Pancreas (tissue), 10 donors: ENCODE measurements around the gene GRID1. TPM values are rescaled to one million over a fixed set of nuclear protein-coding genes. Genes with fewer than 3 reads are reported as not detected.

Experiments used
- ATAC-seq, 4 donors: fragments of 200-7000 bp; cut with Tn5 transposase; one replicate each; pipeline versions ENCODE4 v1.8.0 to v1.9.1; 2020; ENCODE audit warnings: mild to moderate bottlenecking in 4 of 4, moderate library complexity in 4 of 4
- DNase-seq, 6 donors: peaks; one replicate each; pipeline ENCODE4 v3.0.0-alpha.2; 2020
- FAIRE-seq: peaks from 2 replicates; lab custom pipeline; 2012; peaks lifted over from hg19 to GRCh38; lab: Jason Lieb, UNC
- H3K27ac ChIP-seq, 4 donors: fragments of 200-600 bp; sonication (generic); 1 replicate in 3 of 4; 2 replicates in 1 of 4; pipeline versions ENCODE4 v1.5.0 to v1.8.0; 2020
- H3K27me3 ChIP-seq, 4 donors: fragments of 200-600 bp; one replicate each; pipeline ENCODE4 v1.8.0; 2021
- H3K36me3 ChIP-seq, 3 donors: fragments of 200-600 bp; sonication (generic) in 1 of 3; one replicate each; pipeline versions ENCODE4 v1.5.0 to v1.8.0; 2020 to 2021
- H3K4me1 ChIP-seq, 3 donors: fragments of 200-600 bp; one replicate each; pipeline ENCODE4 v1.8.0; 2021
- H3K4me3 ChIP-seq, 4 donors: fragments of 200-600 bp; sonication (generic) in 2 of 4; one replicate each; pipeline versions ENCODE4 v1.5.0 to v1.8.0; 2020 to 2021
- H3K9me3 ChIP-seq, 4 donors: fragments of 200-600 bp; one replicate each; pipeline ENCODE4 v1.8.0; 2021
- WGBS, 2 donors: extraction: QIAGEN DNeasy Blood & Tissue Kit; methylation state at CpG; one replicate each; pipeline ENCODE4 v1.1.7; 2013; 5-methylcytosine and 5-hydroxymethylcytosine counted together
- intact Hi-C, 3 donors: fragments of 100-400 bp; cut with DNase I; formaldehyde crosslinking; loops; one replicate each; pipeline versions ENCODE4 v1.11.1 to v1.14.2; 2022
- polyA plus RNA-seq, 2 donors: library from polyadenylated mRNA; stranded (reverse); fragments of 200-250 nt; gene quantifications; one replicate each; pipeline ENCODE4 v1.2.3, GENCODE V29; 2013
- total RNA-seq, 6 donors: library from RNA; stranded (reverse); fragmentation: NEBNext Ultra II Directional in 4 of 6; extraction: Animal tissue kit (Norgen Biotek cat#: 25700) in 4 of 6; gene quantifications; one replicate each; pipeline versions ENCODE4 v1.2.1 to v1.2.4, GENCODE V29; 2021 to 2023
- TF ChIP-seq, protein P1 (sequence below), 4 donors: fragments of 200-600 bp; sonication (generic) in 3 of 4; IDR thresholded peaks; one replicate each; pipeline versions ENCODE4 v1.5.0 to v1.8.0; 2021; ENCODE audit warnings: antibody characterized with exemption in 4 of 4
- donor health status: healthy with polysubstance abuse.
- donor health status: DM: no; HTN: no; CAD: no; lungs with moderate emphysema.
- donor health status: DM: no; HTN: no; CAD: no.
- donor health status: control.
- donor health status: control.
- donor health status: Bipolar disorder and iron deficiency.
- donor health status: DM: yes; HTN: yes; CAD: no.
- donor health status: DM: no; HTN: no; CAD: no.
- donor health status: DM: no; HTN: no; CAD: no.
- donor health status: DM: yes; HTN: yes; CAD: no.

Gene GRID1
- total and polyA plus RNA-seq, 8 donors = 0.05 to 1.5 (median 0.91) TPM

DNA sequence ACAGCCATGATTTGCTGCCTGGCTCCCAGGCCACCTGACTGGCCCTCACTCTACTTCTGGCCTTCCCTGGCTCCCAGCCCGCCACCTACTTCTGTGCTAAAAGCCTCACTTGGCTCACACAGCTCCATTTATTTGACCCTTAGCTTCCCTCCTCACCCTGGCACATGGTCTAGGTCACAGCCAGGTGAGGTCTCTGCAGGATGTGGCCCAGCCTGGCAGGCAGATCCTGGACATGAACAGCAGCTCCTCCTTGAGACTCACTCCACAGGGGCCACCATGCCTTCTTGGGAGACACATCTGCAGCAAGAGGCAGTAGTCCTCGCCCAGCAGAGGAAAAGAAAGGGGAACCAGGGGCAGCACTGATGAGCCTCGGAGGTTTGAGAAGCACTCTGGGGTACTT, 64.6 kb downstream of the GRID1 start:
- Histone ChIP-seq H3K36me3 (no peaks in the 10 kb centered on the region), H3K4me3 (no peak overlapping the region), H3K27me3 (no peaks in the 10 kb centered on the region), H3K9me3 (no peaks in the 10 kb centered on the region), H3K27ac (no peak overlapping the region), H3K4me1 (no peaks in the 10 kb centered on the region)
- WGBS, 2 donors = 72 to 75% methylated on average over 3 of the region's 3 CpGs
- DNase-seq (no peak), FAIRE-seq (no peak), ATAC-seq (no peak)
- TF ChIP-seq, protein P1, sequence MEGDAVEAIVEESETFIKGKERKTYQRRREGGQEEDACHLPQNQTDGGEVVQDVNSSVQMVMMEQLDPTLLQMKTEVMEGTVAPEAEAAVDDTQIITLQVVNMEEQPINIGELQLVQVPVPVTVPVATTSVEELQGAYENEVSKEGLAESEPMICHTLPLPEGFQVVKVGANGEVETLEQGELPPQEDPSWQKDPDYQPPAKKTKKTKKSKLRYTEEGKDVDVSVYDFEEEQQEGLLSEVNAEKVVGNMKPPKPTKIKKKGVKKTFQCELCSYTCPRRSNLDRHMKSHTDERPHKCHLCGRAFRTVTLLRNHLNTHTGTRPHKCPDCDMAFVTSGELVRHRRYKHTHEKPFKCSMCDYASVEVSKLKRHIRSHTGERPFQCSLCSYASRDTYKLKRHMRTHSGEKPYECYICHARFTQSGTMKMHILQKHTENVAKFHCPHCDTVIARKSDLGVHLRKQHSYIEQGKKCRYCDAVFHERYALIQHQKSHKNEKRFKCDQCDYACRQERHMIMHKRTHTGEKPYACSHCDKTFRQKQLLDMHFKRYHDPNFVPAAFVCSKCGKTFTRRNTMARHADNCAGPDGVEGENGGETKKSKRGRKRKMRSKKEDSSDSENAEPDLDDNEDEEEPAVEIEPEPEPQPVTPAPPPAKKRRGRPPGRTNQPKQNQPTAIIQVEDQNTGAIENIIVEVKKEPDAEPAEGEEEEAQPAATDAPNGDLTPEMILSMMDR (IDR thresholded peaks at IDR 0.05) = no peak
- intact Hi-C loops = no loop called here

DNA sequence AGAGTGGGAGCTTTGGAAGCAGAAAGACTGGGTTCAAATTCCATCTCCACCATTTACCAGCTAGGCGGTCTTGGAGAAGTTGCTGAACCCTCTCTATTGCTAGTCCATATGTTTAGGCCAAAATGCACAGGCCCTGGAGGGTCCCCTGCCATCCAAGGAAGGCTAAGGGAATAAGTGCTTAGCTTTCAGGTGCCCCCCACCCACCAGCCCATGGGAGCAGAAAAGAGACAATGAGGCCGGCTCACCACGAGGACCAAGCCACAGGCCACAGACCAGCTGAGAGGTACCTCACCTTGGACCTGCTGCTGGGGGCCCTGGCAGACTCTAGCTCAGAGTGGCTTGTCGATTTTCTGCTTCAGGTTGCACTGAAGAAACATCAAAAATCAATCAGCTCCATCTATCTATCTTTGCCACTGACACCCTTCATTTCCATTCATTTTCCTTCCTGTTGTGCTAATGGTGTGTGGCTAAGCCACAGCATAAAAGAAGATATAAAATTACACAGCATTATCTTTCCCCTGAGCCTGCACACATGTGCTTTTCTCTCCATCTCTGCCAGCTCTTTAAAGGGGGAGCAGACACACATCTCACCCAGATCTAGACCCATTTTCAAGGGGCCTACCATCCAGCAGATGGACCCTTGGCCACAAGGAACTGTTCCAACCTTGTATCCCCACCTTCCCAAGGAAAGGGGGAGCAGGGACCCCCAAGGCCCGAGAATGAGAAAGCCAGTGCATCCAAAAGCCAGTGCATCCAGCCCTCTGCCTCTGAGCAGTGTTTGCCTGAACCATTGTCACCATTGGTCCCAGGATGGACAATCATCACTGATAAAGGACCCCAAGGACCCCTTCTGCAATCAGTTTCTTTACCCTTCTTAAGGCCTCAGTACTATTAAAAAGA, 65.4 kb downstream of the GRID1 start:
- FAIRE-seq = no peak
- 60 to 62% methylated on average over 5 of the region's 5 CpGs for WGBS, 2 donors
- no peak for DNase-seq

DNA sequence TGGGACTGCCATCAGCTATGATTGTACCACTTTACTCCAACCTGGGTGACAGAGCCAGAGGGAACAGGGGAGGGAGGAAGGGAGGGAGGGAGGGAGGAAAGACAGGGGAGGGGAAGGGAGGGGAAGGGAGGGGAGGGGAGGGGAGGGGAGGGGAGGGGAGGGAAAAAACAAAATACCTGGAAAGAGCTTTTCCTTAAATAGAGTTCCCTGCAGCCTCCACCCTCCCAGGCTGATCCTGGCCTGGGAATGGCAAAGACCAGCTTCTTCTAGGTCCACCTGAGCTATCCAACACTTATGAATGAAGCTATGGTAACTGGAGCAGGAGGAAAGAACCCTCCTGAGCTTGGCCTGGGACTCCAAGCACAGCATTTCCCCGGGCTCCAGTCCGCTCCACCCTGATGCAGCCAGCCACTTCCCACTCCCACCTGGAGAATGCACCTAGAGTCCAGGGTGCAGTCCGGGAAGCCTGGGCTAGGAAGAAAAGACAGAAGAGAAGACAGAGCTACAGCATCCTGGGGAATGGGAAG, 66.1 kb downstream of the GRID1 start:
- no peak for FAIRE-seq
- Histone ChIP-seq H3K27ac (no peak overlapping the region), H3K27me3 (no peaks in the 10 kb centered on the region), H3K4me1 (no peaks in the 10 kb centered on the region), H3K4me3 (no peak overlapping the region), H3K36me3 (no peaks in the 10 kb centered on the region), H3K9me3 (no peaks in the 10 kb centered on the region)
- no peak for DNase-seq
- no peak for ATAC-seq
- intact Hi-C loops = no loop called here
- TF ChIP-seq, protein P1 (IDR thresholded peaks at IDR 0.05) = no peak
- 66 to 85% methylated on average over 3 of the region's 3 CpGs for WGBS, 2 donors

More for the DNA sequence above, 65.4 kb downstream of the GRID1 start:
- Histone ChIP-seq H3K27ac (no peak overlapping the region), H3K4me1 (no peaks in the 10 kb centered on the region), H3K36me3 (no peaks in the 10 kb centered on the region), H3K9me3 (no peaks in the 10 kb centered on the region), H3K4me3 (no peak overlapping the region), H3K27me3 (no peaks in the 10 kb centered on the region)
- ATAC-seq = no peak
- TF ChIP-seq, protein P1 (IDR thresholded peaks at IDR 0.05) = no peak
- intact Hi-C loops = no loop called here

DNA sequence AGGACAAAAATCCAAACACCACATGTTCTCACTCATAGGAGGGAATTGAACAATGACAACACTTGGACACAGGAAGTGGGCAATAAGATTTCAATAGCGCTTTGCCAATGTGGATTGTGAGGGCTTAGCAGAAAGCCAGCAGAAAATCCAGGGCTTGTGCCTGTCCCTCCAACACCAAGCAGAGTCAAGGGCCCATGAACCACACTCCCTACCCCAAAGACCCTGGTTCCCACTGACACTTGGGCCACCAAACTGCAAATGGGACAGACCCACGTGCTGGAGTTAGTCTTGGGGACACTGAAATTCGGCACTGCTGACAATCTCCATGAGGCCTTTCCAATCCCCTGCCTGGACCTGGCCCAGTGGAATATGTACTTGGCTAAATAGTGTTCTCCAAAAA, 67.0 kb downstream of the GRID1 start:
- WGBS, 2 donors = 73 to 83% methylated on average over 3 of the region's 3 CpGs
- Histone ChIP-seq H3K4me3 (no peak overlapping the region), H3K27ac (no peak overlapping the region), H3K4me1 (no peaks in the 10 kb centered on the region), H3K36me3 (no peaks in the 10 kb centered on the region), H3K27me3 (no peaks in the 10 kb centered on the region), H3K9me3 (no peaks in the 10 kb centered on the region)
- ATAC-seq (no peak), FAIRE-seq (no peak), DNase-seq (no peak)
- intact Hi-C loops = no loop called here
- TF ChIP-seq, protein P1 (IDR thresholded peaks at IDR 0.05) = no peak
